GM12878 (cell line): ENCODE data around the gene FAM117B. TPM values are rescaled to one million over a fixed set of nuclear protein-coding genes. Genes with fewer than 3 reads are reported as not detected.

Source experiments
- ATAC-seq: fragments of 200-7000 bp; cut with Tn5 transposase; 3 replicates; pipeline ENCODE4 v1.9.1; 2020; ENCODE audit warnings: mild to moderate bottlenecking, moderate library complexity
- BruUV-seq: library from RNA; stranded (reverse); fragments of 400-500 nt; replicated peaks from 2 replicates; lab custom pipeline; 2021; lab: Mats Ljungman, UMichigan
- CTCF ChIA-PET: fragments of 300-600 bp; sonication (Branson Sonifier 250); formaldehyde crosslinking; extraction: SDS; loops from one replicate; lab custom pipeline; 2021; ENCODE audit warnings: inconsistent platforms; lab: Yijun Ruan, JAX
- POLR2A ChIA-PET: fragments of 350-600 bp; formaldehyde crosslinking; extraction: SDS; loops from one replicate; lab custom pipeline; 2021; ENCODE audit warnings: inconsistent platforms; lab: Charles Lee
- RAD21 ChIA-PET: fragments of 300-600 bp; sonication (Branson Sonifier 250); formaldehyde crosslinking; loops from one replicate; lab custom pipeline; 2023; ENCODE audit warnings: antibody characterized with exemption; ENCODE audit not compliant: unreplicated experiment; lab: Charles Lee
- SMC1A ChIA-PET: fragments of 300-600 bp; sonication (Branson Sonifier 250); formaldehyde crosslinking; loops from one replicate; lab custom pipeline; 2023; ENCODE audit not compliant: unreplicated experiment, uncharacterized antibody; lab: Charles Lee
- DNase-seq: peaks from one replicate; pipeline ENCODE4 v3.0.0-alpha.2; 2011; ENCODE audit warnings: low read depth, low spot score
- FAIRE-seq: peaks from 3 replicates; lab custom pipeline; 2011; peaks lifted over from hg19 to GRCh38; lab: Jason Lieb, UNC
- H2AFZ ChIP-seq: 2 replicates; pipeline ENCODE4 v1.6.0; 2011; ENCODE audit warnings: low read depth, low read length, control low read depth; ENCODE audit not compliant: control insufficient read depth
- H3K27ac ChIP-seq: 2 replicates; pipeline ENCODE4 v1.5.1; 2011; ENCODE audit warnings: control low read depth; ENCODE audit not compliant: control insufficient read depth, insufficient read depth
- H3K27me3 ChIP-seq, 2 experiments: replicated peaks in 1 of 2; 2 replicates each; pipeline versions ENCODE4 v1.6.0 to v1.6.1; 2011; ENCODE audit warnings: low read length in 1 of 2; ENCODE audit not compliant: control insufficient read depth in 2 of 2, insufficient read depth in 2 of 2
- H3K36me3 ChIP-seq, 2 experiments: 2 replicates each; pipeline ENCODE4 v1.5.1; 2011; ENCODE audit warnings: low read length in 1 of 2; ENCODE audit not compliant: control insufficient read depth in 2 of 2, insufficient read depth in 2 of 2
- H3K4me1 ChIP-seq: 2 replicates; pipeline ENCODE4 v1.6.1; 2011; ENCODE audit warnings: mild to moderate bottlenecking, low read length, moderate library complexity, mixed read lengths; ENCODE audit not compliant: control insufficient read depth, insufficient read depth
- H3K4me2 ChIP-seq: 2 replicates; pipeline ENCODE4 v1.6.0; 2011; ENCODE audit warnings: control low read depth; ENCODE audit not compliant: control insufficient read depth, insufficient read depth
- H3K4me3 ChIP-seq: fragments of 200-600 bp; sonication (generic); 2 replicates; pipeline ENCODE4 v1.5.1; 2016
- H3K79me2 ChIP-seq: 2 replicates; pipeline ENCODE4 v1.6.0; 2011; ENCODE audit warnings: low read length; ENCODE audit not compliant: control insufficient read depth, insufficient read depth
- H3K9ac ChIP-seq: 2 replicates; pipeline ENCODE4 v1.8.0; 2011; ENCODE audit warnings: low read length, control low read depth, mixed read lengths; ENCODE audit not compliant: control insufficient read depth, insufficient read depth
- H3K9me3 ChIP-seq: replicated peaks from 3 replicates; pipeline ENCODE4 v1.5.1; 2011; ENCODE audit warnings: mild to moderate bottlenecking, low read length; ENCODE audit not compliant: control insufficient read depth, insufficient read depth
- H4K20me1 ChIP-seq: 2 replicates; pipeline ENCODE4 v1.6.0; 2011; ENCODE audit not compliant: control insufficient read depth, insufficient read depth
- ATF7 ChIP-seq: fragments of 450-650 bp; IDR thresholded peaks from 2 replicates; pipeline ENCODE4 v1.6.1; 2016; ENCODE audit warnings: low read depth, mild to moderate bottlenecking
- IKZF2 ChIP-seq, 2 experiments: fragments of 450-650 bp; IDR thresholded peaks; 2 replicates each; pipeline ENCODE4 v1.6.1; 2017; ENCODE audit warnings: mild to moderate bottlenecking in 2 of 2, moderate library complexity in 2 of 2
- RAD51 ChIP-seq: fragments of 450-650 bp; IDR thresholded peaks from 2 replicates; pipeline ENCODE4 v1.6.1; 2016; ENCODE audit warnings: moderate library complexity, mild to moderate bottlenecking, inconsistent platforms
- YBX1 ChIP-seq: fragments of 450-650 bp; IDR thresholded peaks from 2 replicates; pipeline ENCODE4 v1.6.1; 2016; ENCODE audit warnings: antibody characterized with exemption
- YY1 ChIP-seq: IDR thresholded peaks from 2 replicates; pipeline ENCODE4 v1.6.1; 2011; ENCODE audit warnings: low read depth, mild to moderate bottlenecking, low read length
- WGBS: methylation state at CpG from one replicate; pipeline ENCODE4 v1.1.6; 2016; ENCODE audit warnings: low lambda C conversion rate; ENCODE audit not compliant: insufficient replicate concordance, insufficient coverage; ENCODE audit errors: missing lambda C conversion rate; 5-methylcytosine and 5-hydroxymethylcytosine counted together
- in situ Hi-C: fragments of 300-500 bp; cut with MboI; formaldehyde crosslinking; loops from 9 replicates; pipeline ENCODE4 v1.14.3; 2018; ENCODE audit warnings: mixed read lengths
- intact Hi-C: fragments of 100-400 bp; cut with micrococcal nuclease; formaldehyde crosslinking; loops from one replicate; pipeline ENCODE4 v1.14.2; 2022; ENCODE audit not compliant: unreplicated experiment
- polyA plus RNA-seq, 11 experiments: library from polyadenylated mRNA; depleted of rRNA in 4 of 11; unstranded in 6 of 11; stranded (reverse) in 5 of 11; fragments of >200 nt; fragmentation: Nextera tagmentation in 4 of 11; fragmentation: Illumina TruSeq in 1 of 11; extraction: Ambion mirVana in 4 of 11; extraction: Trizol in 1 of 11; gene quantifications; 1 replicate in 1 of 11; 2 replicates in 10 of 11; pipeline versions ENCODE4 v1.2.1 to v1.2.3, GENCODE V29; 2011 to 2016; ENCODE audit warnings: inconsistent platforms in 2 of 11, missing spikeins in 2 of 11, low read depth in 1 of 11
- total RNA-seq, 4 experiments: library from RNA; depleted of rRNA in 3 of 4; stranded (reverse); fragments of >200 nt in 3 of 4; fragmentation: Illumina TruSeq in 1 of 4; extraction: Trizol in 1 of 4; gene quantifications; 2 replicates each; pipeline versions ENCODE4 v1.2.1 to v1.2.3, GENCODE V29; 2013 to 2021
- TF ChIP-seq, protein P1 (sequence below): fragments of 450-650 bp; IDR thresholded peaks from 2 replicates; pipeline ENCODE4 v1.6.1; 2016; ENCODE audit warnings: mild to moderate bottlenecking
- TF ChIP-seq, protein P2 (sequence below), 3 experiments: IDR thresholded peaks in 2 of 3; conservative IDR thresholded peaks in 1 of 3; 2 replicates each; pipeline ENCODE4 v1.5.1; 2011; ENCODE audit warnings: low read depth in 3 of 3, low read length in 3 of 3, mild to moderate bottlenecking in 3 of 3, control low read depth in 2 of 3, moderate library complexity in 2 of 3, inconsistent platforms in 1 of 3, mixed read lengths in 1 of 3; ENCODE audit not compliant: control insufficient read depth in 2 of 3, insufficient read depth in 1 of 3; ENCODE audit errors: extremely low read depth in 1 of 3
- TF ChIP-seq, protein P3 (sequence below): fragments of 450-650 bp; IDR thresholded peaks from 2 replicates; pipeline ENCODE4 v1.6.1; 2017; ENCODE audit warnings: low read depth, mild to moderate bottlenecking, moderate library complexity

FAM117B gene
- total and polyA plus RNA-seq, 10 of the 15 experiments (the other 5 are each of a cell fraction or from before 2014, with no cell fraction given) = 1.6 to 7.6 (median 4.2) TPM

DNA sequence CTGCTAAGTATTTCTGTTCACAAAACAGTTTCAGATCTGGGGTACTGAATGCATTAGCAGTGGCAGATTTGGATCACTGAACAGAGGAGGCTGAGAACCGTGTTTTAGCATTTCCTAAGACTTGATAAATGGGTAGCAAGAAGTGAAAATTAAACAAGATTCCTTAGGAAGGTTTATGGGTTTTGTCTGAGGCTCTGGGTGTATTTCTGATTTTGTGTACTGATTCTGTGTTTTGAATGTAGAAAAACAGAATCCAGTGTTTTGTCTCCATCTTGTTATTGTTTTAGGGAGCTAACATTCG, 1.4 kb downstream of the FAM117B start:
- ChIA-PET SMC1A (interaction anchor here (0.7 to 4.3 kb wide), 13 partner anchors 8 to 234 kb away, joined by 3 to 26 read pairs (median 4); no protein-coding TSS in a partner anchor), POLR2A (interaction anchor here (0.6 to 2.6 kb wide), 6 partner anchors 20 to 38 kb away, joined by 3 to 18 read pairs (median 5); no protein-coding TSS in a partner anchor), RAD21 (interaction anchor here (0.9 to 3.8 kb wide), 10 partner anchors 8 to 276 kb away, joined by 3 to 17 read pairs (median 6); partner anchors contain the start of genes CARF and WDR12), CTCF (interaction anchor here (0.9 to 2.7 kb wide), 4 partner anchors 20 to 64 kb away, joined by 3 to 14 read pairs (median 8); no protein-coding TSS in a partner anchor)
- no peaks in the 10 kb centered on the region for H3K36me3 ChIP-seq
- intact Hi-C loops = loop anchor here (5.0 kb wide), 1 partner anchor 146 kb away; no protein-coding TSS in a partner anchor
- in situ Hi-C loops = no loop called here
- 0% methylated on average over 2 of the region's 2 CpGs for WGBS
- no peaks in the 10 kb centered on the region for H3K27me3 ChIP-seq
- H3K9me3 ChIP-seq = no peaks in the 10 kb centered on the region
- FAIRE-seq (no peak), ATAC-seq (peak; percentile 22), DNase-seq (no peak)
- H3K9ac ChIP-seq = peak overlapping the region; percentile 74
- no peaks in the 10 kb centered on the region for H4K20me1 ChIP-seq
- H3K27ac ChIP-seq = peak overlapping the region; percentile 63
- H3K4me2 ChIP-seq = peak overlapping the region; percentile 91
- peak overlapping the region; percentile 95 for H2AFZ ChIP-seq
- peak overlapping the region; percentile 78 for H3K4me3 ChIP-seq
- TF ChIP-seq ATF7 = peak; percentile 20; the same call in 1 of the 2 replicates
- no peak for TF ChIP-seq RAD51
- TF ChIP-seq YBX1 = no peak
- TF ChIP-seq YY1 = no peak
- TF ChIP-seq, protein P1, sequence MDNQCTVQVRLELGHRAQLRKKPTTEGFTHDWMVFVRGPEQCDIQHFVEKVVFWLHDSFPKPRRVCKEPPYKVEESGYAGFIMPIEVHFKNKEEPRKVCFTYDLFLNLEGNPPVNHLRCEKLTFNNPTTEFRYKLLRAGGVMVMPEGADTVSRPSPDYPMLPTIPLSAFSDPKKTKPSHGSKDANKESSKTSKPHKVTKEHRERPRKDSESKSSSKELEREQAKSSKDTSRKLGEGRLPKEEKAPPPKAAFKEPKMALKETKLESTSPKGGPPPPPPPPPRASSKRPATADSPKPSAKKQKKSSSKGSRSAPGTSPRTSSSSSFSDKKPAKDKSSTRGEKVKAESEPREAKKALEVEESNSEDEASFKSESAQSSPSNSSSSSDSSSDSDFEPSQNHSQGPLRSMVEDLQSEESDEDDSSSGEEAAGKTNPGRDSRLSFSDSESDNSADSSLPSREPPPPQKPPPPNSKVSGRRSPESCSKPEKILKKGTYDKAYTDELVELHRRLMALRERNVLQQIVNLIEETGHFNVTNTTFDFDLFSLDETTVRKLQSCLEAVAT = peak; percentile 38; the same call in 1 of the 2 replicates
- TF ChIP-seq, protein P2, sequence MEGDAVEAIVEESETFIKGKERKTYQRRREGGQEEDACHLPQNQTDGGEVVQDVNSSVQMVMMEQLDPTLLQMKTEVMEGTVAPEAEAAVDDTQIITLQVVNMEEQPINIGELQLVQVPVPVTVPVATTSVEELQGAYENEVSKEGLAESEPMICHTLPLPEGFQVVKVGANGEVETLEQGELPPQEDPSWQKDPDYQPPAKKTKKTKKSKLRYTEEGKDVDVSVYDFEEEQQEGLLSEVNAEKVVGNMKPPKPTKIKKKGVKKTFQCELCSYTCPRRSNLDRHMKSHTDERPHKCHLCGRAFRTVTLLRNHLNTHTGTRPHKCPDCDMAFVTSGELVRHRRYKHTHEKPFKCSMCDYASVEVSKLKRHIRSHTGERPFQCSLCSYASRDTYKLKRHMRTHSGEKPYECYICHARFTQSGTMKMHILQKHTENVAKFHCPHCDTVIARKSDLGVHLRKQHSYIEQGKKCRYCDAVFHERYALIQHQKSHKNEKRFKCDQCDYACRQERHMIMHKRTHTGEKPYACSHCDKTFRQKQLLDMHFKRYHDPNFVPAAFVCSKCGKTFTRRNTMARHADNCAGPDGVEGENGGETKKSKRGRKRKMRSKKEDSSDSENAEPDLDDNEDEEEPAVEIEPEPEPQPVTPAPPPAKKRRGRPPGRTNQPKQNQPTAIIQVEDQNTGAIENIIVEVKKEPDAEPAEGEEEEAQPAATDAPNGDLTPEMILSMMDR (IDR thresholded peaks at IDR 0.05 in 2 of 3, conservative IDR thresholded peaks at IDR 0.05 in 1 of 3; ENCODE audit: control insufficient read depth in 2 of 3, extremely low read depth in 1 of 3, insufficient read depth in 1 of 3, low read depth in 3 of 3, low read length in 3 of 3) = no peak
- 0 out of 4 replicates have a peak, but pooled peaks of 1 of the 2 experiments have one; percentile 42 for TF ChIP-seq IKZF2 (IDR thresholded peaks at IDR 0.05)
- TF ChIP-seq, protein P3, sequence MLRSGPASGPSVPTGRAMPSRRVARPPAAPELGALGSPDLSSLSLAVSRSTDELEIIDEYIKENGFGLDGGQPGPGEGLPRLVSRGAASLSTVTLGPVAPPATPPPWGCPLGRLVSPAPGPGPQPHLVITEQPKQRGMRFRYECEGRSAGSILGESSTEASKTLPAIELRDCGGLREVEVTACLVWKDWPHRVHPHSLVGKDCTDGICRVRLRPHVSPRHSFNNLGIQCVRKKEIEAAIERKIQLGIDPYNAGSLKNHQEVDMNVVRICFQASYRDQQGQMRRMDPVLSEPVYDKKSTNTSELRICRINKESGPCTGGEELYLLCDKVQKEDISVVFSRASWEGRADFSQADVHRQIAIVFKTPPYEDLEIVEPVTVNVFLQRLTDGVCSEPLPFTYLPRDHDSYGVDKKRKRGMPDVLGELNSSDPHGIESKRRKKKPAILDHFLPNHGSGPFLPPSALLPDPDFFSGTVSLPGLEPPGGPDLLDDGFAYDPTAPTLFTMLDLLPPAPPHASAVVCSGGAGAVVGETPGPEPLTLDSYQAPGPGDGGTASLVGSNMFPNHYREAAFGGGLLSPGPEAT = peak; percentile 57; the same call in 1 of the 2 replicates
- peaks cover 16% of the 10 kb centered on the region for H3K79me2 ChIP-seq
- H3K4me1 ChIP-seq = 0 out of 2 replicates have a peak, but pooled peaks cover 4% of the 10 kb centered on the region
- no TSS peak for BruUV-seq
